ENCODE data around the gene RAB28.

Gene RAB28

GRCh38 chr4:13348216-13348615, 135.9 kb downstream of the RAB28 start:
- no peak overlapping the region for H2BK12ac ChIP-seq (ENCODE audit: low read length)

GRCh38 chr4:13347517-13348125, 136.5 kb downstream of the RAB28 start:
- no peak overlapping the region for H3K4me2 ChIP-seq (ENCODE audit: low read length)
- no peak overlapping the region for H3K14ac ChIP-seq (ENCODE audit: low read length)
- WGBS (ENCODE audit: extremely low coverage, insufficient coverage, insufficient read length), result no CpG with 5 or more reads among the region's 4 CpGs
- H3K79me1 ChIP-seq (ENCODE audit: low read length), result no peaks in the 10 kb centered on the region
- H3K4me1 ChIP-seq (ENCODE audit: control insufficient read depth in 1 of 2, insufficient read depth in 2 of 2, low read length in 2 of 2), result no peaks in the 10 kb centered on the region
- no peak overlapping the region for H3K18ac ChIP-seq (ENCODE audit: low read length)
- no peak overlapping the region for H2AFZ ChIP-seq (ENCODE audit: insufficient read depth, low read length, poor library complexity)
- H4K12ac ChIP-seq (ENCODE audit: low read depth, low read length), result no peak overlapping the region
- H3K36me3 ChIP-seq (ENCODE audit: control insufficient read depth in 1 of 2, insufficient read depth in 2 of 2, low read length in 2 of 2), result no peaks in the 10 kb centered on the region
- no peak overlapping the region for H3K4me3 ChIP-seq (ENCODE audit: low read depth, low read length)
- DNase-seq, result no peak
- H3K9ac ChIP-seq (ENCODE audit: low read length), result no peak overlapping the region
- no peak overlapping the region for H4K91ac ChIP-seq (ENCODE audit: low read depth, low read length)
- H3K79me2 ChIP-seq (ENCODE audit: control insufficient read depth, insufficient read depth, low read length, poor library complexity), result no peaks in the 10 kb centered on the region
- H3K27ac ChIP-seq (ENCODE audit: low read depth, low read length), result no peak overlapping the region
- H2BK5ac ChIP-seq (ENCODE audit: low read depth, low read length, poor library complexity), result no peak overlapping the region
- no peak overlapping the region for H4K8ac ChIP-seq (ENCODE audit: low read depth, low read length)
- no peak overlapping the region for H2AK5ac ChIP-seq (ENCODE audit: low read length)
- no peak overlapping the region for H2BK120ac ChIP-seq (ENCODE audit: insufficient read depth, low read length, poor library complexity)
- H3K23ac ChIP-seq (ENCODE audit: low read length), result no peak overlapping the region
- no peak overlapping the region for H2BK12ac ChIP-seq (ENCODE audit: low read length)
- H3K4ac ChIP-seq (ENCODE audit: low read depth, low read length), result no peak overlapping the region
- no peaks in the 10 kb centered on the region for H3K9me3 ChIP-seq (ENCODE audit: insufficient read depth, low read depth, low read length)
- no peaks in the 10 kb centered on the region for H3K27me3 ChIP-seq (ENCODE audit: insufficient read depth, low read length)

More at GRCh38 chr4:13348216-13348615, 135.9 kb downstream of the RAB28 start:
- Histone ChIP-seq H3K23ac (ENCODE audit: low read length) (no peak overlapping the region), H4K12ac (ENCODE audit: low read depth, low read length) (no peak overlapping the region), H3K4me3 (ENCODE audit: low read depth, low read length) (no peak overlapping the region), H2BK5ac (ENCODE audit: low read depth, low read length, poor library complexity) (no peak overlapping the region), H3K79me2 (ENCODE audit: control insufficient read depth, insufficient read depth, low read length, poor library complexity) (no peaks in the 10 kb centered on the region), H2AFZ (ENCODE audit: insufficient read depth, low read length, poor library complexity) (no peak overlapping the region), H3K4me2 (ENCODE audit: low read length) (no peak overlapping the region), H3K27me3 (ENCODE audit: insufficient read depth, low read length) (no peaks in the 10 kb centered on the region), H2AK5ac (ENCODE audit: low read length) (no peak overlapping the region), H3K4ac (ENCODE audit: low read depth, low read length) (no peak overlapping the region), H4K8ac (ENCODE audit: low read depth, low read length) (no peak overlapping the region), H3K79me1 (ENCODE audit: low read length) (no peaks in the 10 kb centered on the region), H3K14ac (ENCODE audit: low read length) (no peak overlapping the region), H4K91ac (ENCODE audit: low read depth, low read length) (no peak overlapping the region), H3K9ac (ENCODE audit: low read length) (no peak overlapping the region), H3K36me3 (ENCODE audit: control insufficient read depth in 1 of 2, insufficient read depth in 2 of 2, low read length in 2 of 2) (no peaks in the 10 kb centered on the region), H3K27ac (ENCODE audit: low read depth, low read length) (no peak overlapping the region), H3K18ac (ENCODE audit: low read length) (no peak overlapping the region), H2BK120ac (ENCODE audit: insufficient read depth, low read length, poor library complexity) (no peak overlapping the region), H3K9me3 (ENCODE audit: insufficient read depth, low read depth, low read length) (no peaks in the 10 kb centered on the region), H3K4me1 (ENCODE audit: control insufficient read depth in 1 of 2, insufficient read depth in 2 of 2, low read length in 2 of 2) (no peaks in the 10 kb centered on the region)
- no CpG with 5 or more reads among the region's 3 CpGs for WGBS (ENCODE audit: extremely low coverage, insufficient coverage, insufficient read length)
- no peak for DNase-seq

DNA sequence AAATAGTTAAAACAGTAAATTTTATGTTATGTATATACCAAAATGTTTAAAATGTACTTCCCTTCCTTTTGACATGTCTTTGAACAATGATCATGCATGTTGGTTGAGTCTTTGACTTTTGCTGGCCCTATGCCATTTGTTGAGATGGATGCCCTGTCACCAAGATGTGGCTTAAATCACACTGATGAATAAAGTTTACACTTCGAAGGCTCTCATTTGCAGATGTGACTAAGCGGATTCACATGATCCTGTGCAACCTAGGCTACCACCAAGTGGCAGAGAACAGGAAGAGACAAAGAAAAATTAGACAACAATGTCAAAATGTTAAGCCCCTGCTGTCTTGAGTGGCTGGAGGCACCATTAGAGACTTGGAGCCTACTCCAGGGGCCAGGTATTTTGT, 139.9 kb downstream of the RAB28 start:
- Histone ChIP-seq H3K79me2 (ENCODE audit: control insufficient read depth, insufficient read depth, low read length, poor library complexity) (no peaks in the 10 kb centered on the region), H3K36me3 (ENCODE audit: control insufficient read depth in 1 of 2, insufficient read depth in 2 of 2, low read length in 2 of 2) (no peaks in the 10 kb centered on the region), H2BK120ac (ENCODE audit: insufficient read depth, low read length, poor library complexity) (no peak overlapping the region), H3K23ac (ENCODE audit: low read length) (no peak overlapping the region), H2BK12ac (ENCODE audit: low read length) (no peak overlapping the region), H4K91ac (ENCODE audit: low read depth, low read length) (no peak overlapping the region), H3K4me3 (ENCODE audit: low read depth, low read length) (no peak overlapping the region), H2AFZ (ENCODE audit: insufficient read depth, low read length, poor library complexity) (no peak overlapping the region), H3K4me1 (ENCODE audit: control insufficient read depth in 1 of 2, insufficient read depth in 2 of 2, low read length in 2 of 2) (no peaks in the 10 kb centered on the region), H3K4me2 (ENCODE audit: low read length) (no peak overlapping the region), H4K12ac (ENCODE audit: low read depth, low read length) (no peak overlapping the region), H3K27me3 (ENCODE audit: insufficient read depth, low read length) (no peaks in the 10 kb centered on the region), H3K14ac (ENCODE audit: low read length) (no peak overlapping the region), H2AK5ac (ENCODE audit: low read length) (no peak overlapping the region), H2BK5ac (ENCODE audit: low read depth, low read length, poor library complexity) (no peak overlapping the region), H3K18ac (ENCODE audit: low read length) (no peak overlapping the region), H3K9ac (ENCODE audit: low read length) (no peak overlapping the region), H3K4ac (ENCODE audit: low read depth, low read length) (no peak overlapping the region), H3K79me1 (ENCODE audit: low read length) (no peaks in the 10 kb centered on the region), H3K9me3 (ENCODE audit: insufficient read depth, low read depth, low read length) (no peaks in the 10 kb centered on the region), H3K27ac (ENCODE audit: low read depth, low read length) (no peak overlapping the region), H4K8ac (ENCODE audit: low read depth, low read length) (no peak overlapping the region)
- DNase-seq, result no peak
- no CpG with 5 or more reads among the region's 2 CpGs for WGBS (ENCODE audit: extremely low coverage, insufficient coverage, insufficient read length)

GRCh38 chr4:13340672-13341071, 143.5 kb downstream of the RAB28 start:
- Histone ChIP-seq H3K79me1 (ENCODE audit: low read length) (no peaks in the 10 kb centered on the region), H3K79me2 (ENCODE audit: control insufficient read depth, insufficient read depth, low read length, poor library complexity) (no peaks in the 10 kb centered on the region), H2BK12ac (ENCODE audit: low read length) (no peak overlapping the region), H3K27ac (ENCODE audit: low read depth, low read length) (no peak overlapping the region), H3K4me3 (ENCODE audit: low read depth, low read length) (no peak overlapping the region), H3K4me2 (ENCODE audit: low read length) (no peak overlapping the region), H2AFZ (ENCODE audit: insufficient read depth, low read length, poor library complexity) (no peak overlapping the region), H3K27me3 (ENCODE audit: insufficient read depth, low read length) (no peaks in the 10 kb centered on the region), H3K9ac (ENCODE audit: low read length) (no peak overlapping the region), H3K4me1 (ENCODE audit: control insufficient read depth in 1 of 2, insufficient read depth in 2 of 2, low read length in 2 of 2) (no peaks in the 10 kb centered on the region), H2BK120ac (ENCODE audit: insufficient read depth, low read length, poor library complexity) (no peak overlapping the region), H3K18ac (ENCODE audit: low read length) (no peak overlapping the region), H3K36me3 (ENCODE audit: control insufficient read depth in 1 of 2, insufficient read depth in 2 of 2, low read length in 2 of 2) (no peaks in the 10 kb centered on the region), H3K4ac (ENCODE audit: low read depth, low read length) (no peak overlapping the region), H2BK5ac (ENCODE audit: low read depth, low read length, poor library complexity) (no peak overlapping the region), H3K23ac (ENCODE audit: low read length) (no peak overlapping the region), H4K12ac (ENCODE audit: low read depth, low read length) (no peak overlapping the region), H3K9me3 (ENCODE audit: insufficient read depth, low read depth, low read length) (peaks cover 1% of the 10 kb centered on the region), H4K91ac (ENCODE audit: low read depth, low read length) (no peak overlapping the region), H2AK5ac (ENCODE audit: low read length) (no peak overlapping the region), H4K8ac (ENCODE audit: low read depth, low read length) (no peak overlapping the region), H3K14ac (ENCODE audit: low read length) (no peak overlapping the region)
- DNase-seq, result no peak
